Common myeloid progenitor, CD34-positive (primary cell): ENCODE data around the gene USP32.

Experiments used
- CTCF ChIA-PET: fragments of 350-600 bp; sonication (Branson Sonifier 250); formaldehyde crosslinking; loops from one replicate; lab custom pipeline; 2021; ENCODE audit warnings: antibody characterized with exemption; lab: Charles Lee
- POLR2A ChIA-PET: fragments of 350-600 bp; sonication (Branson Sonifier 250); formaldehyde crosslinking; loops from one replicate; lab custom pipeline; 2021; ENCODE audit warnings: antibody characterized with exemption; lab: Charles Lee
- DNase-seq, 3 donors: peaks; one replicate each; pipeline versions ENCODE4 v3.0.0 to v3.0.0-alpha.2; 2013
- H3K27ac ChIP-seq, 2 experiments: 1 replicate in 1 of 2; 2 replicates in 1 of 2; pipeline ENCODE4 v1.7.0; 2013; ENCODE audit warnings: inconsistent platforms in 2 of 2, low read length in 2 of 2, mild to moderate bottlenecking in 2 of 2, low read depth in 1 of 2, moderate library complexity in 1 of 2; ENCODE audit not compliant: severe bottlenecking in 2 of 2, insufficient read depth in 1 of 2, poor library complexity in 1 of 2
- H3K27me3 ChIP-seq, 5 experiments: replicated peaks in 2 of 5; 1 replicate in 3 of 5; 2 replicates in 2 of 5; pipeline versions ENCODE4 v1.6.1 to v1.7.0; 2013; ENCODE audit warnings: low read length in 4 of 5, mild to moderate bottlenecking in 2 of 5, moderate library complexity in 2 of 5, inconsistent platforms in 1 of 5; ENCODE audit not compliant: insufficient read depth in 5 of 5, control insufficient read depth in 4 of 5
- H3K36me3 ChIP-seq, 4 experiments: 1 replicate in 2 of 4; 2 replicates in 2 of 4; pipeline versions ENCODE4 v1.6.1 to v1.7.0; 2013; ENCODE audit warnings: low read length in 3 of 4, control low read depth in 1 of 4, mild to moderate bottlenecking in 1 of 4; ENCODE audit not compliant: control insufficient read depth in 4 of 4, insufficient read depth in 4 of 4
- H3K4me1 ChIP-seq, 4 experiments: 1 replicate in 3 of 4; 2 replicates in 1 of 4; pipeline versions ENCODE4 v1.6.1 to v1.7.1; 2013; ENCODE audit warnings: low read length in 3 of 4, mild to moderate bottlenecking in 3 of 4, control low read depth in 1 of 4, inconsistent platforms in 1 of 4, moderate library complexity in 1 of 4; ENCODE audit not compliant: control insufficient read depth in 4 of 4, insufficient read depth in 4 of 4; ENCODE audit errors: control extremely low read depth in 1 of 4
- H3K4me3 ChIP-seq, 7 experiments: 1 replicate in 4 of 7; 2 replicates in 3 of 7; pipeline versions ENCODE4 v1.5.1 to v1.7.0; 2013; ENCODE audit warnings: mild to moderate bottlenecking in 7 of 7, low read length in 6 of 7, moderate library complexity in 6 of 7, inconsistent platforms in 2 of 7, low read depth in 2 of 7, control low read depth in 1 of 7; ENCODE audit not compliant: insufficient read depth in 4 of 7, control insufficient read depth in 1 of 7; ENCODE audit errors: extremely low read depth in 1 of 7
- H3K9me3 ChIP-seq, 5 experiments: 1 replicate in 4 of 5; 2 replicates in 1 of 5; pipeline versions ENCODE4 v1.6.1 to v1.7.1; 2013; ENCODE audit warnings: low read length in 4 of 5, mild to moderate bottlenecking in 2 of 5, inconsistent platforms in 1 of 5, low read depth in 1 of 5, moderate library complexity in 1 of 5; ENCODE audit not compliant: control insufficient read depth in 4 of 5, insufficient read depth in 2 of 5; ENCODE audit errors: control extremely low read depth in 1 of 5
- WGBS: methylation state at CpG from one replicate; pipeline ENCODE4 v1.1.5; 2013; ENCODE audit not compliant: insufficient coverage; 5-methylcytosine and 5-hydroxymethylcytosine counted together

The USP32 gene

DNA sequence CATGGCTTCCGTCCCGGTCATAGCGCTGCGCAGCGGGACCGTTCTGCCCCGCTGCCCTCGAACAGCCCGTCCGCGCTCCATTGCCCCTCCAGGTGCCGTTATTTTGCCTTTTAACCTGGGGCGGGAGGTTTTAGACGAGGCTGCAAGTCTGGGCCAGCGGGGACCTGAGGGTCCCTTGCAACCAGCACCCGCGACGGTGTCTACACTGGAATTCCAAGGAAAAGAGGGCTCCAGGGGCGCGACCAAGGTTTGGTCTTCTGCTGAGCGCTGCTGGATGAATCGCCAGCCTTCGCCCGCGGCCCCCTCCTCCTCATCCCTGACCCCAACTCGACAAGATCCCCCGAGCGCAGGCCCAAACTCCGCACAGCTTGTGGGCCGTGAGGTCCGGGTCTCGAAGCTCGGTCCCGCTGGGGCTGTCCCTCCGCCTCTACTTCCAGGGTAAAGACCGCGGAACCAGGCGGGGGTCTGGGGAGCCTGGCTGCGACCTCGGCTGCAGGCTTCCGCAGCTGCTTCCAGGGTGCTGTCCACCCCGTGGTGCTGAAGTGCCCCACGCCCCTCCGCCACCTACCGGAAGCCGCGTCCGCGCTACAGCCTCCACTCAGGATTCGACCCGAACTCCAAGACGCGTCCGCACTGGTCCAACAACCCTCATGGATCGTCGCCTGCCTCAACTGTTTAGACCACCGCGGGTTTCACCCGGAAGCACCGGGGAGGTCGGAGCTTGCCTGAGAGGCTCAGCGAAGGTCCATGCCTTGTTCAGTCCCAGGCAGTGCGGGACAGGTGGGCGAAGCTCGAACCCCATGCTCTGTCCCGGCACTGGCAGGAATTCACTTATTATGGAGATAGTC, 252.3 kb downstream of the USP32 start:
- 6% methylated on average over 61 of the region's 66 CpGs for WGBS
- DNase-seq = peak; percentile 66 to 83 (median 82)
- peak overlapping the region in 4 of 7 experiments; percentile 6 to 65 (median 50) for H3K4me3 ChIP-seq
- no peaks in the 10 kb centered on the region for H3K9me3 ChIP-seq
- H3K36me3 ChIP-seq = no peaks in the 10 kb centered on the region
- peaks cover 0 to 79% (median 31%) of the 10 kb centered on the region in 5 experiments for H3K27me3 ChIP-seq
- peaks cover 4 to 45% (median 41%) of the 10 kb centered on the region in 4 experiments for H3K4me1 ChIP-seq
- ChIA-PET CTCF (interaction anchor here (1.0 to 3.4 kb wide), 4 partner anchors 11 to 53 kb away, joined by 3 to 25 read pairs (median 4); no protein-coding TSS in a partner anchor), POLR2A (no interaction called here)
- H3K27ac ChIP-seq = no peak overlapping the region

DNA sequence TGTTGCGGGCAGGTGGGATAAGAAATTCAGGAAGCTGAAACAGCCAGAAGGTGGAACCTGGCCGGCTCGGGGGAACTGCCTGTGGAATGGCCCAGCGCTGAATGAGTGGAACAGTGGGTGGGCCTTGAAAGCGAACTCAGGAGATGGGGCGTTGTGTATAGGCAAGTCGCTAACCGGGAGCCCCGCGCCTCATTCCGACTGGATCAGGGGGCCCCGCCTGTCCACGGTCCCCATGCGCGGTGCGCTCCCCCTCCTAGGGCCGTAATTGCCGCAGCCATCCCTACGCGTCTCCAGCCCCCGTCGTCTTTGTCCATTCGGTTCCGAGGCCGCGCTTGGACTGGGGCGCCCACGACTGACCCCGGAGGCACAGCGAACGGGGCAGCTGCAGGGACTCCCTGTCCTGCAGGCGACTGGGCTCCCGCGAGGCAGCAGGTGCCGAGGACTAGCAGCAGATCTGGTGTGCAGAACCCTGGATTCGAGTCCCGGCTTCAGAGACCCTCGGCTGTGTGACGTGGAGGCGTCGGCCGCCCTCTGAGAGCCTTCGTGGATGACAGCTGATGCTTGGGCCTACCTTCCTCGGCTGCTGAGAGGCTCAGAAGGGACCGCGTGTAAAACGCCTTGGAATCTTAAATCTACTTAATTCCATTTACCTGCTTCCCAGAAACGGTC, 253.0 kb downstream of the USP32 start:
- ChIA-PET POLR2A (no interaction called here), CTCF (interaction anchor here (1.9 to 3.4 kb wide), 3 partner anchors 13 to 32 kb away, joined by 5 to 25 read pairs (median 8); no protein-coding TSS in a partner anchor)
- DNase-seq = no peak
- Histone ChIP-seq H3K27me3 (peaks cover 0 to 73% (median 31%) of the 10 kb centered on the region in 5 experiments), H3K27ac (no peak overlapping the region), H3K4me3 (peak overlapping the region in 3 of 7 experiments; percentile 48 to 65 (median 53)), H3K4me1 (peaks cover 7 to 52% (median 46%) of the 10 kb centered on the region in 4 experiments), H3K9me3 (no peaks in the 10 kb centered on the region), H3K36me3 (no peaks in the 10 kb centered on the region)
- 14% methylated on average over 48 of the region's 48 CpGs for WGBS

DNA sequence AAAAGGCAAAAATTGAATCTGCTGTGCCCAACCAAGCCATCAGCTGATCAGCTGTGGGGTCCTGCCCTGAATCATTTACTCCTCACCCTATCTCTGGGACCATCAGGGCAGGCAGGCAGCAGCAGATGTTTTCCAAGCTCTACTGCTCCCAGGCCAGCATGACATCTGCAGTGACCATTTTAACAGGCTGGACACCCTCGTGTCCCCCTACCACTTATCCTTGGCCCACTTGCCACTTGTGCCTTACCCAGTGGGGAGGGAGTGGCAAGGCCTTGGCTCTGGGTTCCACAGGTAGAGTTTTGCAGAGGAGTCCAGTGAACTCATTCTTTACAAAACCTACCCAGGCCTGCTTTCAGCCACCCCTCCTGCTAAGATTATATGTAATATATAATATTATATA, 254.2 kb downstream of the USP32 start:
- Histone ChIP-seq H3K27ac (no peak overlapping the region), H3K9me3 (no peaks in the 10 kb centered on the region), H3K27me3 (peaks cover 0 to 66% (median 31%) of the 10 kb centered on the region in 5 experiments), H3K4me1 (peaks cover 7 to 47% (median 40%) of the 10 kb centered on the region in 4 experiments), H3K4me3 (no peak overlapping the region), H3K36me3 (peaks cover 0 to 3% (median 0%) of the 10 kb centered on the region in 4 experiments)
- CTCF ChIA-PET = interaction anchor here (0.7 to 2.0 kb wide), 3 partner anchors 8 to 34 kb away, joined by 3 to 8 read pairs (median 5); no protein-coding TSS in a partner anchor
- WGBS = no CpG with 5 or more reads among the region's 1 CpG
- DNase-seq = no peak
- POLR2A ChIA-PET = no interaction called here

DNA sequence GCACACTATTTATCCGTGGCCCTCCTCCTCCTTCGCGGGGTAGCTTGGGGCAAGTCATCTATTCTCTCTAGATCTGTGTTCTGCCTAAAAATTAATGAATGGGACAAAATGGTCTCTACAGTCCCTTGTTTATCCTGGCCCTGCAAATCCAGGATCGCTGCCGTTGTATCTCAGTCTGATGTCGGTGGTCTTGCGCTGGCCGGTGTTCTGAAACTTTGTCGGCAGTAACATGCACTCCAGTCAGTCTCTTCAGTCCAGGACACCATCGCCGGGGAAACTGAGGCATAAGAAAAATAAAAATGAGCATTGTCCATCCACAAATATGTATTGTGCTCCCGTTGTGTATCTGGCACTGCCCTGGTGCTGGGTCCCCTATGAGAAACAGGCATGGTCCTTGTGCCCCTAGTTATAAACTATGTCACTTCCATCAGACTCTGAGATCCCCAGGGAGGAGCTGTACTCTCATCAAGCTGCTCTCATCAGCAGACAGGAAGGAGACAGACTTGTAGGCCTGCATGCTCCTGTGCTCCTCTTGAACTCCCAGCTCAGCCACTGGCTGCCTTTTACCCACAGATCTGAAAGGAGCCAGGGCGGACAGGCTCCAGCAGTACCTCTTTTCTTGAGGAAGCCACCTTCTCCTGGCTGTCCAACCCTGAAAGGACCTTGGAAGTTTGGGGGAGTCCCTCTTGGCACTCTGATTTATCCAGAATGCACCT, 255.8 kb downstream of the USP32 start:
- peaks cover 0 to 49% (median 25%) of the 10 kb centered on the region in 5 experiments for H3K27me3 ChIP-seq
- CTCF ChIA-PET = interaction anchor here (0.9 kb wide), 1 partner anchor 11 kb away, joined by 3 read pairs; no protein-coding TSS in a partner anchor
- peaks cover 7 to 33% (median 30%) of the 10 kb centered on the region in 4 experiments for H3K4me1 ChIP-seq
- DNase-seq = no peak
- H3K4me3 ChIP-seq = peak overlapping the region in 4 of 7 experiments; percentile 76 to 91 (median 82)
- no peak overlapping the region for H3K27ac ChIP-seq
- WGBS = 79% methylated on average over 12 of the region's 13 CpGs
- H3K9me3 ChIP-seq = no peaks in the 10 kb centered on the region
- POLR2A ChIA-PET = no interaction called here
- H3K36me3 ChIP-seq = peaks cover 0 to 6% (median 0%) of the 10 kb centered on the region in 4 experiments

DNA sequence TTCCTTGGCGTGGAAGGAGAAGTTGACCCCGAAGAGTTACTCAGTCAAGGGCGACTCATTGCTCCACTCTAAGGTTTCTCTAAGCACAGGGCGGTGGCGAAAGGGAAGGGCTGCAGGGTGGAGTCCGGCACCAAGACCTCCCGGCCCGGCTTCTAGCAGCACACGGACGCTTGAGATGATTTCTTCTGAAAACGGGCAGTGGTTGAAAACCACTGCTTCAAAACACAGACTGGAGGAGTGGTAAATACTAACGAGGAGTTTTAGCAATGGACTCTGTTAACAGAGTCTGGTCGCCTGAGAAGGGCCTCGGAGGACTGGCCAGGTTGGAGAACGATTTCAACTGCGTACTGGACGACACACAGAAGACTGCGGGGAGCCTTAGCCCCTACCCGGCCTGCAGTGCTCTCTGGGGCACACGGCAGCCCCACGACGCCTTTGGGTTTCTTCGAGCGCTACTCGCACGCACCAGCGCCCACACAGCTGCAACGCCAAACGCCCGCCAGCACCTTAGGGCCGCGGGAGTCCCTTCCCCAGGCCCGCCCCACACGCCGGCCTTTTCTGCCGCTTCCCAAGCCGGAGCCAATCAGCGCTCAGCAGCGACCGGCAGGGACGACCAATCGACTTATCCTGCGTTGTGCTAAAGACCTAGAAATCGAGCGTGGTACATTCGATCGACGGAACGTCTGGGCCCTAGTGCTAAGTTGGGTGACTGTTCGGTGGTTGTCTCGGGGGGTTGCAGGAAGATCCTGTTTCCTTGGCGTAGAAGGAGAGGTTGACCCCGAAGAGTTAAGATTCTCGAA, 256.6 kb downstream of the USP32 start:
- Histone ChIP-seq H3K4me3 (peak overlapping the region; percentile 37 to 91 (median 77)), H3K4me1 (peaks cover 7 to 29% (median 27%) of the 10 kb centered on the region in 4 experiments), H3K27ac (peak overlapping the region in 1 of 2 experiments; percentile 29), H3K36me3 (peaks cover 0 to 6% (median 0%) of the 10 kb centered on the region in 4 experiments), H3K27me3 (peaks cover 0 to 42% (median 19%) of the 10 kb centered on the region in 5 experiments), H3K9me3 (no peaks in the 10 kb centered on the region)
- CTCF ChIA-PET = no interaction called here
- POLR2A ChIA-PET = no interaction called here
- peak; percentile 86 to 94 (median 92) for DNase-seq
- WGBS = 3% methylated on average over 48 of the region's 54 CpGs
